HCT116 (cell line): ENCODE data around the gene MTA1. TPM values are rescaled to one million over a fixed set of nuclear protein-coding genes. Genes with fewer than 3 reads are reported as not detected.

Source experiments
- ATAC-seq: fragments of 200-7000 bp; cut with Tn5 transposase; 2 replicates; pipeline ENCODE4 v1.9.1; 2020; ENCODE audit warnings: mild to moderate bottlenecking, moderate library complexity
- BruUV-seq: library from RNA; stranded (reverse); fragments of 400-500 nt; replicated peaks from 2 replicates; lab custom pipeline; 2021; lab: Mats Ljungman, UMichigan
- CTCF ChIA-PET: fragments of 300-600 bp; sonication (Branson Sonifier 250); formaldehyde crosslinking; loops from one replicate; lab custom pipeline; 2021; ENCODE audit warnings: antibody characterized with exemption; lab: Charles Lee
- POLR2A ChIA-PET: fragments of 300-600, 350-600 bp; sonication (Branson Sonifier 250); formaldehyde crosslinking; loops from one replicate; lab custom pipeline; 2021; ENCODE audit warnings: antibody characterized with exemption; lab: Charles Lee
- RAD21 ChIA-PET, 2 experiments: fragments of 300-600 bp; sonication (Branson Sonifier 250); formaldehyde crosslinking; loops; one replicate each; lab custom pipeline; 2023; ENCODE audit warnings: low total read pairs in 2 of 2; ENCODE audit not compliant: uncharacterized antibody in 2 of 2, unreplicated experiment in 2 of 2, low non-redundant PET in 1 of 2; lab: Charles Lee
- DNase-seq: peaks from one replicate; pipeline ENCODE4 v3.0.0-alpha.2; 2010; ENCODE audit warnings: low read depth, low spot score
- H2AFZ ChIP-seq: fragments of 200-600 bp; shearing (Covaris generic), sonication (generic); 2 replicates; pipeline ENCODE4 v1.6.1; 2017; ENCODE audit warnings: low read depth, mixed run types, mixed read lengths, antibody characterized with exemption, low read length; ENCODE audit not compliant: poor library complexity, severe bottlenecking
- H3K27ac ChIP-seq: 2 replicates; pipeline ENCODE4 v1.5.1; 2012; ENCODE audit warnings: low read depth, low read length
- H3K27me3 ChIP-seq: fragments of 200-600 bp; sonication (generic); 2 replicates; pipeline ENCODE4 v1.6.1; 2016; ENCODE audit warnings: mixed run types, low read length, mixed read lengths; ENCODE audit not compliant: insufficient read depth
- H3K36me3 ChIP-seq, 2 experiments: fragments of 200-500 bp in 1 of 2; fragments of 200-600 bp in 1 of 2; sonication (Bioruptor generic) in 1 of 2; sonication (generic) in 1 of 2; 2 replicates each; pipeline versions ENCODE4 v1.5.1 to v1.6.1; 2014 to 2016; ENCODE audit warnings: low read length in 2 of 2, inconsistent platforms in 1 of 2, mixed read lengths in 1 of 2, mixed run types in 1 of 2; ENCODE audit not compliant: insufficient read depth in 2 of 2, control insufficient read depth in 1 of 2
- H3K4me1 ChIP-seq, 2 experiments: fragments of 200-600 bp in 1 of 2; sonication (generic) in 1 of 2; 2 replicates each; pipeline versions ENCODE4 v1.5.1 to v1.6.1; 2012 to 2017; ENCODE audit warnings: low read length in 2 of 2, inconsistent platforms in 1 of 2, mild to moderate bottlenecking in 1 of 2, mixed read lengths in 1 of 2, mixed run types in 1 of 2, moderate library complexity in 1 of 2; ENCODE audit not compliant: insufficient read depth in 2 of 2, control insufficient read depth in 1 of 2
- H3K4me2 ChIP-seq: fragments of 200-600 bp; sonication (generic); 2 replicates; pipeline ENCODE4 v1.6.1; 2017; ENCODE audit warnings: mixed run types, low read length, mixed read lengths
- H3K4me3 ChIP-seq, 2 experiments: fragments of 200-600 bp in 1 of 2; sonication (generic) in 1 of 2; replicated peaks in 1 of 2; 2 replicates each; pipeline ENCODE4 v1.5.1; 2011 to 2016; ENCODE audit warnings: low read length in 2 of 2, control low read depth in 1 of 2, low read depth in 1 of 2, mild to moderate bottlenecking in 1 of 2, mixed read lengths in 1 of 2, mixed run types in 1 of 2
- H3K79me2 ChIP-seq: fragments of 200-600 bp; sonication (generic); 2 replicates; pipeline ENCODE4 v1.6.1; 2017; ENCODE audit warnings: mild to moderate bottlenecking, mixed run types, low read length, moderate library complexity, mixed read lengths; ENCODE audit not compliant: insufficient read depth
- H3K9ac ChIP-seq: fragments of 200-600 bp; sonication (generic); 2 replicates; pipeline ENCODE4 v1.6.1; 2016; ENCODE audit warnings: low read length, mixed read lengths
- H3K9me2 ChIP-seq: fragments of 200-600 bp; sonication (generic), shearing (Covaris generic); 2 replicates; pipeline ENCODE4 v1.6.1; 2017; ENCODE audit warnings: mixed run types, mild to moderate bottlenecking, moderate library complexity; ENCODE audit not compliant: insufficient read depth
- H3K9me3 ChIP-seq, 2 experiments: fragments of 200-500 bp in 1 of 2; fragments of 200-600 bp in 1 of 2; sonication (Bioruptor generic) in 1 of 2; sonication (generic) in 1 of 2; 2 replicates each; pipeline ENCODE4 v1.6.1; 2014 to 2017; ENCODE audit warnings: low read length in 2 of 2, mixed read lengths in 2 of 2, inconsistent platforms in 1 of 2, low read depth in 1 of 2, mild to moderate bottlenecking in 1 of 2, mixed run types in 1 of 2, moderate library complexity in 1 of 2; ENCODE audit not compliant: control insufficient read depth in 1 of 2, insufficient read depth in 1 of 2
- H4K20me1 ChIP-seq: fragments of 200-600 bp; sonication (generic), shearing (Covaris generic); 2 replicates; pipeline ENCODE4 v1.6.1; 2017; ENCODE audit warnings: mixed run types, mild to moderate bottlenecking, moderate library complexity; ENCODE audit not compliant: insufficient read depth
- CBX3 ChIP-seq: IDR thresholded peaks from 2 replicates; pipeline ENCODE4 v1.6.1; 2012; ENCODE audit warnings: low read depth
- CEBPB ChIP-seq: IDR thresholded peaks from 2 replicates; pipeline ENCODE4 v1.6.1; 2012; ENCODE audit warnings: low read depth
- ELF1 ChIP-seq: IDR thresholded peaks from 2 replicates; pipeline ENCODE4 v1.6.1; 2012; ENCODE audit warnings: low read depth, borderline replicate concordance
- EZH2phosphoT487 ChIP-seq: fragments of 200-600 bp; IDR thresholded peaks from 2 replicates; pipeline ENCODE4 v1.6.1; 2018; ENCODE audit warnings: antibody characterized with exemption, borderline replicate concordance
- JUND ChIP-seq: IDR thresholded peaks from 2 replicates; pipeline ENCODE4 v1.6.1; 2012
- MAX ChIP-seq: IDR thresholded peaks from 2 replicates; pipeline ENCODE4 v1.6.1; 2012
- SP1 ChIP-seq: IDR thresholded peaks from 2 replicates; pipeline ENCODE4 v1.6.1; 2012; ENCODE audit warnings: low read depth
- SRF ChIP-seq: IDR thresholded peaks from 2 replicates; pipeline ENCODE4 v1.6.1; 2012; ENCODE audit warnings: low read depth
- TCF7L2 ChIP-seq: IDR thresholded peaks from 2 replicates; pipeline ENCODE4 v1.7.0; 2011; ENCODE audit warnings: borderline replicate concordance, inconsistent platforms; ENCODE audit not compliant: insufficient read depth, insufficient read length; ENCODE audit errors: extremely low read depth
- YY1 ChIP-seq: IDR thresholded peaks from 2 replicates; pipeline ENCODE4 v1.6.1; 2011; ENCODE audit warnings: low read length, low read depth, moderate library complexity, mild to moderate bottlenecking; ENCODE audit not compliant: insufficient replicate concordance; ENCODE audit errors: extremely low read depth
- ZBTB33 ChIP-seq: IDR thresholded peaks from 2 replicates; pipeline ENCODE4 v1.6.1; 2011; ENCODE audit warnings: mild to moderate bottlenecking, low read length, moderate library complexity; ENCODE audit not compliant: insufficient replicate concordance; ENCODE audit errors: extremely low read depth
- intact Hi-C: fragments of 100-400 bp; cut with micrococcal nuclease; formaldehyde crosslinking; loops from 2 replicates; pipeline ENCODE4 v1.10.0; 2022
- total RNA-seq: library from RNA; stranded (reverse); gene quantifications from one replicate; pipeline ENCODE4 v1.2.1, GENCODE V29; 2021; ENCODE audit not compliant: unreplicated experiment
- TF ChIP-seq, protein P1 (sequence below): IDR thresholded peaks from 2 replicates; pipeline ENCODE4 v1.6.1; 2012

The MTA1 gene
- total RNA-seq, 1 experiment from 2014 or later, result 229 TPM

GRCh38 chr14:105439179-105439578, 19.6 kb downstream of the MTA1 start:
- no peak overlapping the region for H3K4me2 ChIP-seq
- H2AFZ ChIP-seq, result no peak overlapping the region
- H3K9me2 ChIP-seq, result no peaks in the 10 kb centered on the region
- peaks cover 6% of the 10 kb centered on the region; the same call in 1 of the 2 replicates for H4K20me1 ChIP-seq
- ATAC-seq, result no peak
- no peak overlapping the region for H3K27ac ChIP-seq
- TF ChIP-seq ELF1 (no peak), SRF (no peak), CBX3 (no peak)
- no peak overlapping the region for H3K9ac ChIP-seq
- RAD21 ChIA-PET, result no interaction called here
- intact Hi-C loops, result no loop called here
- no peaks in the 10 kb centered on the region for H3K4me1 ChIP-seq
- POLR2A ChIA-PET, result no interaction called here
- peaks cover 60% of the 10 kb centered on the region for H3K79me2 ChIP-seq
- H3K36me3 ChIP-seq, result peaks cover 6 to 12% of the 10 kb centered on the region in 2 experiments; a peak in 2 of 4 replicates
- no peaks in the 10 kb centered on the region for H3K27me3 ChIP-seq
- DNase-seq, result no peak
- CTCF ChIA-PET, result no interaction called here
- BruUV-seq, result no TSS peak
- no peaks in the 10 kb centered on the region for H3K9me3 ChIP-seq
- H3K4me3 ChIP-seq, result no peak overlapping the region

DNA sequence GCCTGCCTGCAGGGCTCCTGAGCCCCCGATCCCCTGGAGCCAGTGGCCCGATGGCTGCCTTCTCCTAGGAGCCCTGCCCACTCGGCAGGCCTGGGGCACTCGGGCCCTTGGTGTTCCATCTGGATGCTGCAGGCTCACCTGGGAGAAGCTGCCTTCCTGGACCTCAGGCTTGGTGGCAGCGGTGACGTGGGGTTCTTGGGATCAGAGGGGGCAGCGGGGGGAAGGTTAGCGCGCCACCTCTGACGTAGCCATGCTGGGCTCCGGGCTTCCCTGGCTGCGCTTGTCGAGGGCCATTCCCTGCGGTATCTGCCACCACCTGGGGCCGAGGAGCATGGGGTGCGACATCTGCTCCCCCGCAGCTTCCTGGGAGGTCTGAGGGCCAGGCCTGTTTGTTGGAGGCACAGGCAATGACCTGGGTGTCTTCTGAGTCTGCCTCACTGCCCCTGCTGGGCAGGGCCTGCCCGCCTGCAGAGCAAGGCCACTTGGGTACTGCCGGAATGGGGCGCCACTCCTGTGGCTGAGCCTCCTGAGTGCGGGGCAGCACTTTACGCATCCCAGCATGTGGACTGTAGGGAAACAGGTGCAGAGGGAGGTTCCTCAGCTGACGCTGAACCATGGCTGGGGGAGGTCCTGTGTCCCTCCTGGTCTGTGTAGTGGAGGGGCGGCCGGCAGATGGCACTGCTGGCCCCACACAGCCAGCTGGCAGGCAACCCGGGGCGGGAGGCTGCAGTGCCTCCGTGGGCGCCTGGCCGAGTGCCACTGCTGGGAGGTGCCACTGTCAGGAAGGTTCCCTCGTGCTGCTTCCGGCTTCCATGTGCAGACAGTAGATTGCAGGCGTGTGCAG, 20.3 kb downstream of the MTA1 start:
- ATAC-seq (0 out of 2 replicates have a peak, but pooled peaks have one; percentile 15), DNase-seq (no peak)
- POLR2A ChIA-PET, result no interaction called here
- H3K9me3 ChIP-seq, result no peaks in the 10 kb centered on the region
- RAD21 ChIA-PET, result no interaction called here
- no peaks in the 10 kb centered on the region for H3K4me1 ChIP-seq
- TF ChIP-seq SP1 (no peak), ELF1 (no peak), MAX (no peak), TCF7L2 (no peak), YY1 (no peak), EZH2phosphoT487 (no peak), ZBTB33 (no peak), JUND (no peak), CEBPB (no peak)
- TF ChIP-seq, protein P1, sequence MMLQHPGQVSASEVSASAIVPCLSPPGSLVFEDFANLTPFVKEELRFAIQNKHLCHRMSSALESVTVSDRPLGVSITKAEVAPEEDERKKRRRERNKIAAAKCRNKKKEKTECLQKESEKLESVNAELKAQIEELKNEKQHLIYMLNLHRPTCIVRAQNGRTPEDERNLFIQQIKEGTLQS, result no peak
- H2AFZ ChIP-seq, result no peak overlapping the region
- H3K9ac ChIP-seq, result no peak overlapping the region
- CTCF ChIA-PET, result no interaction called here
- H3K27ac ChIP-seq, result no peak overlapping the region
- intact Hi-C loops, result no loop called here
- no peak overlapping the region for H3K4me2 ChIP-seq
- H3K9me2 ChIP-seq, result no peaks in the 10 kb centered on the region
- H3K79me2 ChIP-seq, result peaks cover 53% of the 10 kb centered on the region
- peaks cover 6% of the 10 kb centered on the region; the same call in 1 of the 2 replicates for H4K20me1 ChIP-seq
- no TSS peak for BruUV-seq
- H3K27me3 ChIP-seq, result no peaks in the 10 kb centered on the region
- no peak overlapping the region for H3K4me3 ChIP-seq
- peaks cover 6 to 12% of the 10 kb centered on the region in 2 experiments; a peak in 2 of 4 replicates for H3K36me3 ChIP-seq
